GM12878 (cell line): ENCODE results near the gene TEX30. TPM values are rescaled to one million over a fixed set of nuclear protein-coding genes. Genes with fewer than 3 reads are reported as not detected.

Experiments
- ATAC-seq: fragments of 200-7000 bp; cut with Tn5 transposase; 3 replicates; pipeline ENCODE4 v1.9.1; 2020; ENCODE audit warnings: mild to moderate bottlenecking, moderate library complexity
- BruUV-seq: library from RNA; stranded (reverse); fragments of 400-500 nt; replicated peaks from 2 replicates; lab custom pipeline; 2021; lab: Mats Ljungman, UMichigan
- CTCF ChIA-PET: fragments of 300-600 bp; sonication (Branson Sonifier 250); formaldehyde crosslinking; extraction: SDS; loops from one replicate; lab custom pipeline; 2021; ENCODE audit warnings: inconsistent platforms; lab: Yijun Ruan, JAX
- POLR2A ChIA-PET: fragments of 350-600 bp; formaldehyde crosslinking; extraction: SDS; loops from one replicate; lab custom pipeline; 2021; ENCODE audit warnings: inconsistent platforms; lab: Charles Lee
- RAD21 ChIA-PET: fragments of 300-600 bp; sonication (Branson Sonifier 250); formaldehyde crosslinking; loops from one replicate; lab custom pipeline; 2023; ENCODE audit warnings: antibody characterized with exemption; ENCODE audit not compliant: unreplicated experiment; lab: Charles Lee
- SMC1A ChIA-PET: fragments of 300-600 bp; sonication (Branson Sonifier 250); formaldehyde crosslinking; loops from one replicate; lab custom pipeline; 2023; ENCODE audit not compliant: unreplicated experiment, uncharacterized antibody; lab: Charles Lee
- DNase-seq: peaks from one replicate; pipeline ENCODE4 v3.0.0-alpha.2; 2011; ENCODE audit warnings: low read depth, low spot score
- FAIRE-seq: peaks from 3 replicates; lab custom pipeline; 2011; peaks lifted over from hg19 to GRCh38; lab: Jason Lieb, UNC
- H2AFZ ChIP-seq: 2 replicates; pipeline ENCODE4 v1.6.0; 2011; ENCODE audit warnings: low read depth, low read length, control low read depth; ENCODE audit not compliant: control insufficient read depth
- H3K27ac ChIP-seq: 2 replicates; pipeline ENCODE4 v1.5.1; 2011; ENCODE audit warnings: control low read depth; ENCODE audit not compliant: control insufficient read depth, insufficient read depth
- H3K27me3 ChIP-seq, 2 experiments: replicated peaks in 1 of 2; 2 replicates each; pipeline versions ENCODE4 v1.6.0 to v1.6.1; 2011; ENCODE audit warnings: low read length in 1 of 2; ENCODE audit not compliant: control insufficient read depth in 2 of 2, insufficient read depth in 2 of 2
- H3K36me3 ChIP-seq, 2 experiments: 2 replicates each; pipeline ENCODE4 v1.5.1; 2011; ENCODE audit warnings: low read length in 1 of 2; ENCODE audit not compliant: control insufficient read depth in 2 of 2, insufficient read depth in 2 of 2
- H3K4me1 ChIP-seq: 2 replicates; pipeline ENCODE4 v1.6.1; 2011; ENCODE audit warnings: mild to moderate bottlenecking, low read length, moderate library complexity, mixed read lengths; ENCODE audit not compliant: control insufficient read depth, insufficient read depth
- H3K4me2 ChIP-seq: 2 replicates; pipeline ENCODE4 v1.6.0; 2011; ENCODE audit warnings: control low read depth; ENCODE audit not compliant: control insufficient read depth, insufficient read depth
- H3K4me3 ChIP-seq: fragments of 200-600 bp; sonication (generic); 2 replicates; pipeline ENCODE4 v1.5.1; 2016
- H3K79me2 ChIP-seq: 2 replicates; pipeline ENCODE4 v1.6.0; 2011; ENCODE audit warnings: low read length; ENCODE audit not compliant: control insufficient read depth, insufficient read depth
- H3K9ac ChIP-seq: 2 replicates; pipeline ENCODE4 v1.8.0; 2011; ENCODE audit warnings: low read length, control low read depth, mixed read lengths; ENCODE audit not compliant: control insufficient read depth, insufficient read depth
- H3K9me3 ChIP-seq: replicated peaks from 3 replicates; pipeline ENCODE4 v1.5.1; 2011; ENCODE audit warnings: mild to moderate bottlenecking, low read length; ENCODE audit not compliant: control insufficient read depth, insufficient read depth
- H4K20me1 ChIP-seq: 2 replicates; pipeline ENCODE4 v1.6.0; 2011; ENCODE audit not compliant: control insufficient read depth, insufficient read depth
- EED ChIP-seq: sonication (generic); IDR thresholded peaks from 2 replicates; pipeline ENCODE4 v1.6.1; 2016; ENCODE audit warnings: antibody characterized with exemption, low read depth
- GABPA ChIP-seq: IDR thresholded peaks from 2 replicates; pipeline ENCODE4 v1.6.1; 2014; ENCODE audit warnings: antibody characterized with exemption, low read depth, mild to moderate bottlenecking, inconsistent platforms
- KAT2A ChIP-seq: conservative IDR thresholded peaks from 2 replicates; pipeline ENCODE4 v1.6.1; 2011; ENCODE audit warnings: low read depth, low read length; ENCODE audit not compliant: control insufficient read depth
- MXI1 ChIP-seq: fragments of 150-350 bp; IDR thresholded peaks from 2 replicates; pipeline ENCODE4 v1.6.1; 2011; ENCODE audit warnings: low read depth, mild to moderate bottlenecking, inconsistent platforms, low read length, improper control_type of control experiment
- MYC ChIP-seq: IDR thresholded peaks from 2 replicates; pipeline ENCODE4 v1.6.1; 2011; ENCODE audit warnings: mild to moderate bottlenecking, low read length, moderate library complexity, inconsistent platforms; ENCODE audit not compliant: insufficient read depth, insufficient replicate concordance, insufficient read length, severe bottlenecking
- NFYA ChIP-seq: IDR thresholded peaks from 2 replicates; pipeline ENCODE4 v1.6.1; 2011; ENCODE audit warnings: low read depth, mild to moderate bottlenecking, low read length, improper control_type of control experiment, borderline replicate concordance
- RUNX3 ChIP-seq: IDR thresholded peaks from 2 replicates; pipeline ENCODE4 v1.6.1; 2012; ENCODE audit warnings: low read length, inconsistent platforms
- WGBS: methylation state at CpG from one replicate; pipeline ENCODE4 v1.1.6; 2016; ENCODE audit warnings: low lambda C conversion rate; ENCODE audit not compliant: insufficient replicate concordance, insufficient coverage; ENCODE audit errors: missing lambda C conversion rate; 5-methylcytosine and 5-hydroxymethylcytosine counted together
- in situ Hi-C: fragments of 300-500 bp; cut with MboI; formaldehyde crosslinking; loops from 9 replicates; pipeline ENCODE4 v1.14.3; 2018; ENCODE audit warnings: mixed read lengths
- intact Hi-C: fragments of 100-400 bp; cut with micrococcal nuclease; formaldehyde crosslinking; loops from one replicate; pipeline ENCODE4 v1.14.2; 2022; ENCODE audit not compliant: unreplicated experiment
- polyA plus RNA-seq, 11 experiments: library from polyadenylated mRNA; depleted of rRNA in 4 of 11; unstranded in 6 of 11; stranded (reverse) in 5 of 11; fragments of >200 nt; fragmentation: Nextera tagmentation in 4 of 11; fragmentation: Illumina TruSeq in 1 of 11; extraction: Ambion mirVana in 4 of 11; extraction: Trizol in 1 of 11; gene quantifications; 1 replicate in 1 of 11; 2 replicates in 10 of 11; pipeline versions ENCODE4 v1.2.1 to v1.2.3, GENCODE V29; 2011 to 2016; ENCODE audit warnings: inconsistent platforms in 2 of 11, missing spikeins in 2 of 11, low read depth in 1 of 11
- total RNA-seq, 4 experiments: library from RNA; depleted of rRNA in 3 of 4; stranded (reverse); fragments of >200 nt in 3 of 4; fragmentation: Illumina TruSeq in 1 of 4; extraction: Trizol in 1 of 4; gene quantifications; 2 replicates each; pipeline versions ENCODE4 v1.2.1 to v1.2.3, GENCODE V29; 2013 to 2021
- TF ChIP-seq, protein P1 (sequence below): IDR thresholded peaks from 2 replicates; pipeline ENCODE4 v1.6.1; 2011; ENCODE audit warnings: borderline replicate concordance, low read depth, mild to moderate bottlenecking, moderate library complexity, low read length; ENCODE audit not compliant: insufficient read depth, poor library complexity, severe bottlenecking

TEX30 gene
- total and polyA plus RNA-seq, 10 of the 15 experiments (the other 5 are each of a cell fraction or from before 2014, with no cell fraction given), result 19.7 to 114 (median 25.0) TPM

DNA sequence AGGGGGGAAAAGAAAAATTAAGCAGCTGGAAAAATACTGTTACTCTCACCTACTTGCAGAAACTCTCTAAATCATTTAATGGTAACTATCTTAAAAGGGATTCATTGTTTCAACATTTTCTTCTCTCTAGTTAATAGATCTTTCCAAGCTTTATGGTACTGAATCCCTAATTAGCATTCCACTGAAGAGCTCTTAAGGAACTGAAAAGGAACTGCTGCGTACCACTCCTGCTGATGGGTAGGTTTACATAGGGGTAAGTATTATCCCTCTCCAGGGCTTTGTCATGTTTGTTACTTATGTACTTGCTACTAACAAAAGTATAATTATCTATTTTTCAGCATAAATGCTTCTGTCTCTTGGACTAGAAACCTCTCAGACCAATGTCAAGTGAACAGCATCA lies 12.5 kb downstream of the TEX30 start:
- no TSS peak for BruUV-seq
- FAIRE-seq, result no peak
- Histone ChIP-seq H3K4me1 (no peaks in the 10 kb centered on the region), H2AFZ (no peak overlapping the region), H3K27me3 (no peaks in the 10 kb centered on the region), H3K79me2 (no peaks in the 10 kb centered on the region), H4K20me1 (no peaks in the 10 kb centered on the region), H3K9ac (no peak overlapping the region), H3K4me2 (no peak overlapping the region), H3K27ac (no peak overlapping the region), H3K9me3 (no peaks in the 10 kb centered on the region), H3K4me3 (no peak overlapping the region), H3K36me3 (no peaks in the 10 kb centered on the region)
- TF ChIP-seq MYC (no peak), KAT2A (no peak), EED (no peak), RUNX3 (no peak), NFYA (no peak), GABPA (no peak), MXI1 (no peak)
- TF ChIP-seq, protein P1, sequence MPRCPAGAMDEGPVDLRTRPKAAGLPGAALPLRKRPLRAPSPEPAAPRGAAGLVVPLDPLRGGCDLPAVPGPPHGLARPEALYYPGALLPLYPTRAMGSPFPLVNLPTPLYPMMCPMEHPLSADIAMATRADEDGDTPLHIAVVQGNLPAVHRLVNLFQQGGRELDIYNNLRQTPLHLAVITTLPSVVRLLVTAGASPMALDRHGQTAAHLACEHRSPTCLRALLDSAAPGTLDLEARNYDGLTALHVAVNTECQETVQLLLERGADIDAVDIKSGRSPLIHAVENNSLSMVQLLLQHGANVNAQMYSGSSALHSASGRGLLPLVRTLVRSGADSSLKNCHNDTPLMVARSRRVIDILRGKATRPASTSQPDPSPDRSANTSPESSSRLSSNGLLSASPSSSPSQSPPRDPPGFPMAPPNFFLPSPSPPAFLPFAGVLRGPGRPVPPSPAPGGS, result no peak
- ChIA-PET SMC1A (interaction anchor here (1.0 kb wide), 1 partner anchor 9 kb away, joined by 5 read pairs; no protein-coding TSS in a partner anchor), CTCF (interaction anchor here (1.2 kb wide), 1 partner anchor 39 kb away, joined by 3 read pairs; no protein-coding TSS in a partner anchor), POLR2A (no interaction called here), RAD21 (no interaction called here)
- DNase-seq, result no peak
- intact Hi-C loops (no loop called here), in situ Hi-C loops (no loop called here)
- 100% methylated on average over 1 of the region's 1 CpG for WGBS
- no peak for ATAC-seq
